ENCODE results near the gene USH2A. TPM values are rescaled to one million over a fixed set of nuclear protein-coding genes. Genes with fewer than 3 reads are reported as not detected.

Gene USH2A
- total RNA-seq, 2 experiments from 2014 or later = not detected

- TF ChIP-seq CTCF (IDR thresholded peaks at IDR 0.05) = no peak
- H3K27ac Mint-ChIP-seq = no peak overlapping the region
- DNase-seq (no peak), ATAC-seq (no peak)
- H3K4me3 Mint-ChIP-seq = no peak overlapping the region
- H3K9me3 Mint-ChIP-seq = no peaks in the 10 kb centered on the region
- H3K4me1 Mint-ChIP-seq (ENCODE audit: low read depth) = no peaks in the 10 kb centered on the region
- intact Hi-C loops (cut with micrococcal nuclease) = no loop called here
- H3K36me3 Mint-ChIP-seq (ENCODE audit: low read depth) = no peaks in the 10 kb centered on the region
- no peaks in the 10 kb centered on the region for H3K27me3 Mint-ChIP-seq
- ChIA-PET CTCF (no interaction called here), POLR2A (no interaction called here)
Observed at GRCh38 chr1:215651867-215652266, 771.4 kb downstream of the USH2A start.

- no peak for DNase-seq
- no peak overlapping the region for H3K27ac Mint-ChIP-seq
Observed at GRCh38 chr1:215650446-215651149, 772.6 kb downstream of the USH2A start.

GRCh38 chr1:215648957-215649356 lies 774.3 kb downstream of the USH2A start:
- Mint-ChIP-seq H3K4me3 (no peak overlapping the region), H3K9me3 (no peaks in the 10 kb centered on the region), H3K4me1 (ENCODE audit: low read depth) (no peaks in the 10 kb centered on the region), H3K27me3 (no peaks in the 10 kb centered on the region), H3K36me3 (ENCODE audit: low read depth) (no peaks in the 10 kb centered on the region), H3K27ac (no peak overlapping the region)
- no peak for ATAC-seq
- intact Hi-C loops (cut with micrococcal nuclease) = no loop called here
- ChIA-PET CTCF (no interaction called here), POLR2A (no interaction called here)
- TF ChIP-seq CTCF (IDR thresholded peaks at IDR 0.05) = no peak
- no peak for DNase-seq

More at GRCh38 chr1:215650446-215651149, 772.6 kb downstream of the USH2A start:
- H3K4me3 Mint-ChIP-seq = no peak overlapping the region
- TF ChIP-seq CTCF (IDR thresholded peaks at IDR 0.05) = no peak
- no peaks in the 10 kb centered on the region for H3K27me3 Mint-ChIP-seq
- intact Hi-C loops (cut with micrococcal nuclease) = no loop called here
- CTCF ChIA-PET = no interaction called here
- no peak for ATAC-seq
- H3K4me1 Mint-ChIP-seq (ENCODE audit: low read depth) = no peaks in the 10 kb centered on the region
- H3K9me3 Mint-ChIP-seq = no peaks in the 10 kb centered on the region
- H3K36me3 Mint-ChIP-seq (ENCODE audit: low read depth) = no peaks in the 10 kb centered on the region
- POLR2A ChIA-PET = no interaction called here

GRCh38 chr1:215647738-215648137 lies 775.5 kb downstream of the USH2A start:
- no peaks in the 10 kb centered on the region for H3K9me3 Mint-ChIP-seq
- no peaks in the 10 kb centered on the region for H3K27me3 Mint-ChIP-seq
- H3K36me3 Mint-ChIP-seq (ENCODE audit: low read depth) = no peaks in the 10 kb centered on the region
- no peaks in the 10 kb centered on the region for H3K4me1 Mint-ChIP-seq (ENCODE audit: low read depth)
- no peak overlapping the region for H3K4me3 Mint-ChIP-seq
- ATAC-seq (no peak), DNase-seq (no peak)
- ChIA-PET POLR2A (no interaction called here), CTCF (no interaction called here)
- intact Hi-C loops (cut with micrococcal nuclease) = no loop called here
- TF ChIP-seq CTCF (IDR thresholded peaks at IDR 0.05) = no peak
- H3K27ac Mint-ChIP-seq = no peak overlapping the region

GRCh38 chr1:215645861-215646260 lies 777.4 kb downstream of the USH2A start:
- H3K27ac Mint-ChIP-seq = no peak overlapping the region
- intact Hi-C loops (cut with micrococcal nuclease) = no loop called here
- CTCF ChIA-PET = no interaction called here
- no peak overlapping the region for H3K4me3 Mint-ChIP-seq
- no peaks in the 10 kb centered on the region for H3K9me3 Mint-ChIP-seq
- H3K27me3 Mint-ChIP-seq = no peaks in the 10 kb centered on the region
- DNase-seq (no peak), ATAC-seq (no peak)
- no peaks in the 10 kb centered on the region for H3K36me3 Mint-ChIP-seq (ENCODE audit: low read depth)
- TF ChIP-seq CTCF (IDR thresholded peaks at IDR 0.05) = no peak
- POLR2A ChIA-PET = no interaction called here
- H3K4me1 Mint-ChIP-seq (ENCODE audit: low read depth) = no peaks in the 10 kb centered on the region
